ENCODE results near the gene ZSCAN30. TPM values are rescaled to one million over a fixed set of nuclear protein-coding genes. Genes with fewer than 3 reads are reported as not detected.

Gene ZSCAN30
- total RNA-seq, result 14.8 and 16.4 TPM in 2 replicates

DNA sequence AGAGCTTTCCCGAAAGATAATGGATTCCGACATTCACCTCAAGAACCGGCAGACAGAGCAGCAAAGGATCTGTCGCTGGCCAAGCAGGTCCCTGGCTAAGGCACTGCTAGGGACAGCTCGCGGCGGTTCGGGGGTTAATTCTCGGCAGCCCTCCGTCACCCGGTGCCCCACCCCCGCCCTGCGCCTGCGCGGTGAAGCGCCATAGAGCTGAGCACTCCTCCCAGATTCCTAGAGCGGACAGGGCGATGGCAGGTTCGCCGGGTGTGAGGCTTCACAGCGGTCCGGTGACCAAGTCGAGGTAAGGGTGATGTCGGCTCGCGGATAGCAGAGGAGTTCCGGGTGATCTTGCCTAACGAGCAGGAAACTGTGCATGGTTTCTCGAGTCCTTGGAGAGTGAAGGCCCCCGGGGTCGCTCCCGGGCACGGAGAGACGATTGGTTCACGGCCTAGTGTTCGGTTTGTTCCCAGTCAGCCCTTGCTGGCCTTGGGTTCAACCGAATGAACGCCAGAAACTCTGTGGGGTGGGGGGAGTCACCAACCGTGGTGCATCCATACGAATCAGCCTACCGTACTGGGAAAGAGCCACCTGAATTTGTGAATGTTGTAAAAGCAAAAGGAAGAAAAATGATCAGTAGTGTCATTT, at the start of gene ZSCAN30:
TSS of gene ZSCAN30 (minus strand) at position 136 of the 642 bp plus-strand sequence. CDS start 25,877 bp downstream, outside the sequence.

DNA sequence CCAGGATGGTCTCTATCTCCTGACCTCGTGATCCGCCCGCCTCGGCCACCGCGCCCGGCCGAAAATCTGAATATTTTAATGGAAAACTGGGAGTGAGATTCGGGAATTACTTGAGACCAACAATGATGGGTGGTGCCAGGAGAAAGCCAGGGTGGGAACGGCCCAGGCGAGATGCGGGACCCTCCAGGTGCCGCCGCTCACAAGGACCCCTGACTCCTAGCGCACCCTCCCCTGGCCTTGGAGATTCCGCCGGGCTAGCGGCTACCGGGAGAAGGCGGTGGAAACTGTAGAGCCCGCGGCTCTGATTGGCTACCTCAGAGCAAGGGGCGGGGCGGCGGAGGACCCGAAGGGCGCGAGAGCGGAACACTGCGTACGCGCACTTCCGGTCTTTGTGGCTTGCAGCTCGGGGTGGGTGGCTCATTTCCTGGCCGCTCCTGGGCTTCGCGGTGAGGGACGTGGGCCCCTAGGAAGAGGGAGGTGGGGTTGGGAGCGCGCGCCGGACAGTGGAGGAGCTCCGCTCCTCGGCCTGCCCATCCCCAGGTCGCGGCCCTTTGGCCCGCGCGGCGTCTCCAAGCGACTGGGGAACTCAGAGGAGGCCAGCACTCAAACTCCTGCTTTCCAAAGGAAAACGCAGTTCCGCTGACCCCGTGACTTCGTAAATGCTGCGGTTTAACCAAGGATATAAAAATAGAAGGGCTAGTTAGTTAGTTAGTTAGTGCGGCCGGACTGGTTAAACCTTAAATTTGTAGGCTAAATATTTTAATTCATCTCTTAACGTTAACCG, 49.2 kb downstream of the ZSCAN30 start, which contains the start of gene ZNF397:
TSS of gene ZNF397 (plus strand) at position 371 of the 784 bp plus-strand sequence. CDS start 1,437 bp downstream, outside the sequence.

Other genes starting within 250 kb of the ZSCAN30 start
- 15.4 and 24.7 TPM in 2 replicates for gene MAPRE2, start 248.8 kb downstream of the ZSCAN30 start, total RNA-seq
- gene ZNF397, start 49.2 kb downstream of the ZSCAN30 start, total RNA-seq, result 15.8 and 17.2 TPM in 2 replicates
- gene ZNF24, start 54.2 kb upstream of the ZSCAN30 start, total RNA-seq, result 32.4 and 36.2 TPM in 2 replicates
- 0.65 and 1.8 TPM in 2 replicates for gene ZNF396, start 87.1 kb upstream of the ZSCAN30 start, total RNA-seq
- 2.7 and 5.6 TPM in 2 replicates for gene INO80C, start 207.7 kb upstream of the ZSCAN30 start, total RNA-seq